SK-N-MC (cell line): ENCODE results near the gene AKAP5.

Experiments
- EZH2 ChIP-seq: fragments of 200-600 bp; sonication (generic); IDR thresholded peaks from one replicate; pipeline ENCODE4 v1.6.1; 2017; ENCODE audit warnings: antibody characterized with exemption
- FOXP2 ChIP-seq: optimal IDR thresholded peaks from 2 replicates; pipeline ENCODE3; 2011; ENCODE audit warnings: mild to moderate bottlenecking, moderate library complexity; ENCODE audit not compliant: insufficient read depth; ENCODE audit errors: extremely low read length, control extremely low read depth
- POLR2AphosphoS5 ChIP-seq: IDR thresholded peaks from 2 replicates; pipeline ENCODE4 v1.6.1; 2012; ENCODE audit warnings: mild to moderate bottlenecking, low read depth, low read length, borderline replicate concordance

GRCh38 chr14:64491637-64492036 lies 26.3 kb downstream of the AKAP5 start:
- no peak for TF ChIP-seq POLR2AphosphoS5
- no peak for TF ChIP-seq EZH2
- TF ChIP-seq FOXP2: no peak
